ENCODE results near the gene DIS3L2.

DNA sequence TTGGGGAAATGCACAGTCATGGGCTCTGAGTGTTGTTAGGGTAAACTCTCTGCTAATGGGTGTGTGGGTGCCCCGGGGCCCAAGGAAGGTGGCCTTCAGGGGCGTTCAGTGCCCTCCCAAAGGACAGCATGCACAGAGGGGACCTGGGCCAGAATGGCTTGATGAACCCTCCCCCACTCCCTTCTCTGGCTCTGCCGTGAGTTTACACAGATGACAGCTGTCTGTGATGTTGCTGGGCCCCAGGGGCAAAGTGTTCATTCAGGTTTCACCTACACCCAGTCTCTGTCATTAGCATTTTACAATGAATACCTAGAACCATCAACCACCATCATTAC lies 38.5 kb upstream of the DIS3L2 start:
- TF ChIP-seq, protein P1, sequence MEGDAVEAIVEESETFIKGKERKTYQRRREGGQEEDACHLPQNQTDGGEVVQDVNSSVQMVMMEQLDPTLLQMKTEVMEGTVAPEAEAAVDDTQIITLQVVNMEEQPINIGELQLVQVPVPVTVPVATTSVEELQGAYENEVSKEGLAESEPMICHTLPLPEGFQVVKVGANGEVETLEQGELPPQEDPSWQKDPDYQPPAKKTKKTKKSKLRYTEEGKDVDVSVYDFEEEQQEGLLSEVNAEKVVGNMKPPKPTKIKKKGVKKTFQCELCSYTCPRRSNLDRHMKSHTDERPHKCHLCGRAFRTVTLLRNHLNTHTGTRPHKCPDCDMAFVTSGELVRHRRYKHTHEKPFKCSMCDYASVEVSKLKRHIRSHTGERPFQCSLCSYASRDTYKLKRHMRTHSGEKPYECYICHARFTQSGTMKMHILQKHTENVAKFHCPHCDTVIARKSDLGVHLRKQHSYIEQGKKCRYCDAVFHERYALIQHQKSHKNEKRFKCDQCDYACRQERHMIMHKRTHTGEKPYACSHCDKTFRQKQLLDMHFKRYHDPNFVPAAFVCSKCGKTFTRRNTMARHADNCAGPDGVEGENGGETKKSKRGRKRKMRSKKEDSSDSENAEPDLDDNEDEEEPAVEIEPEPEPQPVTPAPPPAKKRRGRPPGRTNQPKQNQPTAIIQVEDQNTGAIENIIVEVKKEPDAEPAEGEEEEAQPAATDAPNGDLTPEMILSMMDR (IDR thresholded peaks at IDR 0.05; ENCODE audit: low read length): no peak
- TF ChIP-seq EZH2 (IDR thresholded peaks at IDR 0.05; ENCODE audit: borderline replicate concordance, low read length): no peak

Measured in OCI-LY1 (cell line).